HG03460 (cell line): ENCODE results near the gene APOL1.

ENCODE experiments used
- ATAC-seq: cut with Tn5 transposase; IDR thresholded peaks from one replicate; pipeline ENCODE4 v1.9.1; 2021; ENCODE audit not compliant: unreplicated experiment

APOL1 gene

DNA sequence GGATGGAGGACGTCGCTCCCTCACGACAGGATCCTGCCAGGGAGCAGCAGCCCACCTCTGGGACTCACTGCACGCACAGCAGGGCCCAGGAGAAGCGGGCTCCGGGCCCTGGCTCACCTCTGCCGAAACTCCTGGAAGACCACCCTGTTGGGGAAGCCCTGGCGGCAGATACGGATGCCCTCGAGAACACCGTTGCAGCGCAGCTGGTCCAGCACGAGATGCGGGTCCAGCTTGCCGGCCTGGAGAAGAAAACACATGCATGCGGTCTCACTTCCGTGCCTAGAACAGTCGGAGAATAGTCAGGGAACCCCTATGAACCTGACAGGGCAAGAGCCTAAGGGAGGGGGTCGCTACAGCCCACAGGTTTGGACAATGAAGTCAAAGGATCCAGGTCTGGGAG is 52.9 kb downstream of the APOL1 start:
- no peak for ATAC-seq

DNA sequence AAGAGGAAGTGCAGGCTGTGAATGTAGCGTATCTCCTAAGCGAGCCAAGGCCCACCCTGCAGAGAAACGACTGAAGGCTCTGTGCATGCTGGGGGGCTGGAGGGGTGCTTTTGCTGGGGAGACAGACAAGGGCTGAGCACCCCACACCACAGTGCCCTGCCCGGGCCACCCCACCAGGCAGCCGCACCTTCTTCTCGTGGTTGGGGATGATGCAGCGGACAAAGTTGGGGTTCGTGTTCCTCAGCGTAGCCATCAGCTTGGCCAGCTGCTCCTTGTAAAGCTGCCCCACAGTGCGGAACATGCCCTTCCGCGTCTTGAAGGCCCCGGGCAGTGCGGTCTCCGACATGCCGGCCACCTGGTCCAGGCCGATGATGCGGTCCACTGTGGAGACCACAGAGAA is 53.3 kb downstream of the APOL1 start:
- no peak for ATAC-seq

DNA sequence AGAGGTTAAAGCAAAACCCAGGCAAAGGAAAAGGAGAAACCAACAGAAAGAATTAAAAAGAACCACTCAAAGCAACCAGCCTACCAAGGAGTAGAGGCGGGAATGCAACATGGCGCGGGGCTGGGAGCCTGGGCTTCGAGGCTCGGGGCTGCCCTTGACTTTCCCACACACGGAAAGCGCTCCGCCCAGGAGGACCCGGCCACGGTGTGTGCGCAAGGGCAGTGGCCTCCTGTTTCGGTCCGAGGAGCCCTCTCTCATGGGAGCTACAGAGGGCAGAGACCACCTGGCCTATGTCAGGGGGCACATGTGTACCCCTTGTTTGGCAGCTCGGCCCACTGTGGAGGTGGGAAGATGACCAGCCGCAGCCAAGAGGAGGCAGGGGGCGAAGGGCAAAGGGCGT is 55.9 kb downstream of the APOL1 start:
- ATAC-seq: no peak

DNA sequence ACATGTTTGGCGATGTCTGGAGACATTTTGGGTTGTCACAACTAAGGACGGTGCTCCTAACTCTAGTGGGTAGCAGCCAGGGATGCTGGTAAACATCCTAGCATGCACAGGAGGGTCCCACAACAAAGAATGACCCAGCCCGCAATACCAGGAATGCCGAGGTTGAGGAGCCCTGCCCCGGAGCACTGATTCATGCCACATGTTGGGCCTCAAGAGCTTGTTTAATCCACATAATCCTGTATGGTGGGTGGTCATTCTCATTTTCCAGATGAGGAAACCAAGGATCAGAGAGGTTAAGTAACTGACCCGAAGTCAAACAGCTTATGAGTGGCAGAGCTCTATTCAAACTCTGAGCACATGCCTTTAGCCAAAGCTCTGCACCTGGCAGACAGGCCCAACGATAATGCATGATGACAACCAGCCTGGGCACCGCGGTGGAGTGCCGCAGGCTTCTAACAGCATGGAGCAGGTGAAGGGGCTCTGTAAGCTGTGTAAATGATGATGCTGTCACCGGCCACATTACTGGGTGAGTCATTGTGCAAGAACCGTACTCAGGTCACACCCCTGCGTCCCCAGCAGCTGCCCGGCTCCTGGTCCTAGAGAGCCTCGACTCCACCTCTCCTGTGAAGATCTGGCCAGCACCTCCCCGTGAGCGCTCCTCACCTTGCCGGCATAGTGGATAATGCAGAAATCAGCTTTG is 58.6 kb downstream of the APOL1 start:
- ATAC-seq: no peak

DNA sequence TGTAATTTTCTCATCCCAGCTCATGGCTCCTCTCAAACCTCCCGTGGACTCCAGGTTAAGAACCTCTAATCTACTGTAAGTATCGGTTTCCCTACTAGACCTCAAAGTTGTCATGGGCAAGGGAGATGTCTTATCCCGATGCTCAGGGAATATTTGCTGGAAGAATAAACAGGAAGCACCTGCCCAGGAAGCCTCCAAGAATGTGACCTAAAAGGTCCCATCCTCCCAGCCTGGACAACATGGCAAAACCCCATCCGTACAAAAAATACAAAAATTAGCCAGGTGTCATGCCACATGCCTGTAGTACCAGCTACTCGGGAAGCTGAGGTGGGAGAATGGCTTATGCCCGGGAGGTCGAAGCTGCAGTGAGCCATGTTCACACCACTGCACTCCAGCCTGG is 62.4 kb downstream of the APOL1 start:
- ATAC-seq: no peak

DNA sequence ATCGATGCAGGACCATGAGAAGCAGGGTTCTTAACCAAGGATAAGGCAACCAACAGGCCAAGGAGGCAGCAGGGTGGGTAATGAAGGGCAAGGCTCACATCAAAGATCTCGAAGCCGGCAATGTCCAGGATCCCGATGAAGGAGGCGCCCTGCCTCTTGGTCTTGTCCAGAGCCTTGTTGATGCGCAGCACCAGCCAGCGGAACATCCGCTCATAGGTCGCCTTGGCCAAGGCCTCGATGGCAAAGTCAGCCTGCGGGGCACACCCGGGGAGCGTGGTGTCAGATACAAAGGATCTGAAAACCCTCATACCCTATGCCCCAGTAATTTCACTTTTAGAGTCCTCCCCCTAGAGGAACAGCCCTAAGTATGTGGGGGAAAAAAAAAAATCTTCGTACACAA is 63.5 kb downstream of the APOL1 start:
- ATAC-seq: no peak
